Measurements from ENCODE around the gene DENND2C.

- TF ChIP-seq CTCF (IDR thresholded peaks at IDR 0.05 in 2 of 3, conservative IDR thresholded peaks at IDR 0.05 in 1 of 3; ENCODE audit: borderline replicate concordance in 1 of 3, insufficient read depth in 1 of 3, low read depth in 2 of 3, low read length in 2 of 3) (no peak), EGR1 (IDR thresholded peaks at IDR 0.05; ENCODE audit: low read depth) (no peak), MAX (IDR thresholded peaks at IDR 0.05) (no peak), SIN3A (IDR thresholded peaks at IDR 0.05; ENCODE audit: low read depth) (no peak), POLR2AphosphoS5 (IDR thresholded peaks at IDR 0.05; ENCODE audit: low read depth, low read length) (no peak), POLR2A (IDR thresholded peaks at IDR 0.05; ENCODE audit: borderline replicate concordance, extremely low read depth, insufficient read depth, insufficient read length) (no peak), ATF3 (IDR thresholded peaks at IDR 0.05) (no peak), EZH2phosphoT487 (IDR thresholded peaks at IDR 0.05; ENCODE audit: borderline replicate concordance) (no peak), EZH2 (IDR thresholded peaks at IDR 0.05) (no peak), YY1 (IDR thresholded peaks at IDR 0.05; ENCODE audit: extremely low read depth, insufficient replicate concordance, low read depth, low read length) (no peak)
These were observed 124.1 kb downstream of the DENND2C start for GRCh38 chr1:114545796-114546195.
